ENCODE measurements around the gene LHB.
"Not testable (repeated sequence)": the region's sequence is repeated elsewhere in the genome, so short reads cannot be mapped to it uniquely, and the experiment has no call there.

DNA sequence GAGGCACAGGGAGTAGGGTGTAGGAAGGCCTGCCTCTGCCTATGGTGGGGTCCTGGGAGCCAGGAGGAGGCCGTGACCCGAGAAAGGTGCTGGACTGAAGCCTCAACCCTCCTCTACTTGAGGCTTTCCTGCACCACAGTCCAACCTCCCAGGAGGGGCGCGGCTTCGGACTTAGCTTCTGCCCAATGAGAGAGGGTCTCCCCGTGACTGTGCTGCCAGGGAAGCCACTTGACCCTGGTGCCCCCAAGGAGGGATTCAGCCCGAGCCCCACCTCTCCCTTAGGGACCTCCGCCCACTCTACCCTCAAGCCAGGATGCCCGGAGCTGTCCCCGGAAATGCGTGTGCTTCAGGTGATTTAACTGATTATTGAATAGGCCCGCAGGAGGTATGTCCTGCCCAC is 32.1 kb upstream of the LHB start, which contains the start of gene CGB8:
- TF ChIP-seq CTCF (IDR thresholded peaks at IDR 0.05; ENCODE audit: extremely low read depth in 1 of 2, insufficient read depth in 1 of 2, low read depth in 1 of 2, low read length in 2 of 2); POLR2A (IDR thresholded peaks at IDR 0.05; ENCODE audit: low read depth, low read length); POLR2AphosphoS5 (IDR thresholded peaks at IDR 0.05; ENCODE audit: insufficient read depth, low read depth, low read length); EZH2 (IDR thresholded peaks at IDR 0.05; ENCODE audit: borderline replicate concordance, low read depth, low read length, severe bottlenecking); JUN (IDR thresholded peaks at IDR 0.05; ENCODE audit: borderline replicate concordance, insufficient read depth, insufficient read length, low read depth); MYC (IDR thresholded peaks at IDR 0.05; ENCODE audit: low read depth, low read length): not testable (repeated sequence)
